GM18861 (cell line): Measurements from ENCODE around the gene GPC6.
"Not testable (repeated sequence)": the region's sequence is repeated elsewhere in the genome, so short reads cannot be mapped to it uniquely, and the experiment has no call there.

ENCODE experiments used
- ATAC-seq: cut with Tn5 transposase; IDR thresholded peaks from one replicate; pipeline ENCODE4 v1.9.1; 2021; ENCODE audit not compliant: unreplicated experiment

GPC6 gene

DNA sequence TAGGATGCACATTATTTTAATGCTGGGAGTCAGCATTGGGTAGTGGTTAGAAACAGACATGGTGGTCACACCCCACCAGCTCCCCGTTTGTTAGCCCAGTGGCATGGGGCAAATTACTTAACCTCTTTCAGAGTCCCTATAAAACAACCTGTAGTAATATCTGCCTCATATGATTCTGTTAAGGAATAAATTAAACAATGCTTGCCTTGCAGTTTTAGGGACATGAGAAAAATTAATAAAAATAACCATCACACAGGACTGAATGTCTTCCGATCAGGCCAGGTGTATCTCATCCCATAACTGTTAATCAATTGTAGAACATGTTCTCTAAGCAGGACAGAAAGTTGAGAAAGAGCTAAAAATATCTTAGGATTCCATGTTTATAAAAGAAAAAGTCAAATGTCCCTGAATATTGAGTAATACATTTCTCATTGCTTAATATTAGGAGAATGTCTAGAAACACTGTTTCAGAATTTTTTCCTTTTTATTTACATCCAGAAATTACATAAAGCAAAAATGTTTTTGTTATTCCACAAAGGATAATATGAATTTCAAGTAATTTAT lies 196.5 kb downstream of the GPC6 start:
- no peak for ATAC-seq

DNA sequence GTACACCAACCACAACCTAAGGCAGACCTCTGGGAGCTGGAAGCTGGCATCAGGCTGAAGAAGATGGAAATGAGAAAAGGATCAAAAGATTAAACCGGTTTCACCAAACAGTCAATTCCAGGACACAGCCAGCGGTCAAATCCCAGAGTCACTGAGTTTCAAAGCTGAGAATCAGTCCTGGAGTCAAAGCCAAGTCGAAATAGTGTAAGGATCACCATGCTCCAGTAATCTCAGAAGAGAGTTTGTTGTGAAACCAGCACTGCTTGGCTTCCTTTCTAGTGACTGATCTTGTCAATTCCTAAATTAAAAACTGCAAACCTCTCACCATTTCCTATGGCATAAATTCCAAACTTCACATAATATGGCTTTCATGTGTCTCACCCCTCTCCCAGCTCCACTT lies 198.8 kb downstream of the GPC6 start:
- ATAC-seq, result no peak

DNA sequence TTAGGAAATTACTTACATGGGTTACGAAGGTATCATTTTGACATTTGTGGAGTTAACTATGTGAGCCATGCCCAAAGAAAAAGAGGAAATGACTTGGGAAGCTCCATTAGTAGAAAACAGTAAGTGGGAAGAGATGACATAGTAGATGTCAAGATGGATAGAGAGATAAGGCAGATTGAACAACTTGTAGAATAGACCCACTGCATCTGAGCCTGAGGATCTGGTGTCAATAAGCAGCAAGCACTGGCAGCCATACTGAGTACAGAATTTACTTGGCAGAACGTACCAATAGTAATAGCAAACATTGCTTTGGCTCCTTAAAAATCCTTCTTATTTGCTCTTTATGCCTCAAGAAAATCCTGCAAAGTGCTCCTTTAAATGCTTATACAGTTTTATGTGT lies 203.8 kb downstream of the GPC6 start:
- ATAC-seq, result no peak

DNA sequence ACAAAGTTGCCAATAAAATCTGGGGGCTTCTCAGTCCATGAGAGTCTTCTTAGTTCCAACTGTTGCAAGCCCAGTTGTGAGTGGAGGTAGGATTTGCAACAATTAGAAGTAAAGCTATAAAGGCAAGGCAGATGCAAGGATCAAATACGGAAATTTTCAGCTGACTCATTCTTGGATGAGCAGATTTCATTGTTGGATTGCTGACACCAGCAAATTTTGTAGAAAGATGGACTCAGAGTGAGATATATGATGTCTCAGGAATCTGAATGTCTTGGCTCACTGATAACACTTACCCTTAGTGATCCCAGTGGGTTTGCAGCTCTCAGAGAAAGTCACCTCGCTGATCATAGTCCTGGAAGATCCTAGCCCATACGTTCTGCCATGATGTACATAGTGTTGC lies 209.0 kb downstream of the GPC6 start:
- ATAC-seq, result no peak

DNA sequence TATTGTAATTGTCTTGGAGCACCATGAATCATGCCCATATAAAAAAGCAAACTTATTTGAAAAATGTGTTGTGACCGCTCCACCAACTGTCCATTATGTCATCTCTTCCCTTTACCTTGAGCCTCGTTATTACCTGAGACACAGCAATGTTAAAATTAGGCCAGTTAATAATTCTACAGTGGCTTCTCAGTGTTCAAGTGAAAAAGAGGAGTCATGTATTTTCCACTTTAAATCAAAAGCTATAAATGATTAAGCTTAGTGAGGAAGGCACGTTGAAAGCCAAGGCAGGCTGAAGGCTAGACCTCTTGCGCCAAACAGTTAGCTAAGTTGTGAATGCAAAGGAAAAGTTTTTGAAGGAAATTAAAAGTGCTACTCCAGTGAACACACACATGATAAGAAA lies 210.5 kb downstream of the GPC6 start:
- ATAC-seq, result no peak

DNA sequence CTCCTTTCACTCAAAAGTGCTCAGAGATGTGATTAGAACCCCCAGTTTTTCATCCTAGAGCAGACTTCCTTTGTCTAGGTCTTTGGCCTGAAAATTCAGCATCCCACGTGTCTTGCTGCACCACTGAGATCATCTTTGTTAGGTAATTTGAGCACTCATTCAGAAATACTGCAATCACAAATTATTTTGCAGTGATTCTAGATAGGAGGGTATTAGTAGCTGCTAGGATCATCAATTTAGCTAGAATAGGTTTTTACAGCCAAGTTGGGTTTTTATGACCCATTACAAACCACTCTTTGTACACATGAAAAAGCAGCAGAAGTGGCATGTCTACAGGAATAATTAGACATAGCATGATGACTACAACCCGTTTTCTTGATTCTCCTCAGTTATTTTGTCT lies 219.6 kb downstream of the GPC6 start:
- ATAC-seq, result no peak

DNA sequence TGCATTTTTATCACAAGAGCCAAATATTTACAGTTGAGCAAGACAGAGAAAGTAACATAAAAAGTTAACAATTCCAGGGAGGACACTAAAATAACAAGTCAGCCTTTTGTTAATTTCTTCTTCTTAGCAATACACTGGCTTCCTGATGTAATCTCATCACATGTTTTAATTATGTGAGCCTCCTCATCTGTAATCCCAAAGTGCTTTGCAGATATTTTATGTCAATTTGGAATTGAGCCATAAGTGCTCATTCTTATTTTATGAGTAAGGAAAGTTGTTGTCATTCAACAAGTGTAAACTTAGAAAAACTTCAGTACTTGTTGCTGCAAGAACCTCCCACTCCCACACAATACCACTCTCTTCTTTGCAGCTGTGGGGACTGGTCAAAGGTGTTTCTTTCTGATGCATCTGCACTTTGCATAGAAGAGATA lies 223.6 kb downstream of the GPC6 start:
- ATAC-seq, result no peak

DNA sequence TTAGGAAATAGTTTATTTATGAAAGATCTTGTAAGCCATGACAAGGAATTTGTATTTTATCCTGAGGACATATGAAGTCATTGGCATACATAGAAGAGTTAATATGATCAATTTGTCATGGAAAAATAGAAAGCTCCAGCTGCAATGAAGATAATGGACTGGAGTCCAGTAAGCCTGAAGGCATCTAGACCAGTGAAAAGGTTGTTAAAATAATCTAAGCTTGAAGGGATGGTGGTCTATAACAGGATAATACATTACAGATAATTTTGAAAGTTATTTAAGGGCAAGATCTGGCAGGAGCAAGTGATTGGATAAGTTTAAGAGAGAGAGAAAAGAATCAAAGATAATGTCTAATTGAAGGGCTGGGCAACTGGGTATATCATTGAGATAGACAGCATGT lies 224.2 kb downstream of the GPC6 start:
- no peak for ATAC-seq

DNA sequence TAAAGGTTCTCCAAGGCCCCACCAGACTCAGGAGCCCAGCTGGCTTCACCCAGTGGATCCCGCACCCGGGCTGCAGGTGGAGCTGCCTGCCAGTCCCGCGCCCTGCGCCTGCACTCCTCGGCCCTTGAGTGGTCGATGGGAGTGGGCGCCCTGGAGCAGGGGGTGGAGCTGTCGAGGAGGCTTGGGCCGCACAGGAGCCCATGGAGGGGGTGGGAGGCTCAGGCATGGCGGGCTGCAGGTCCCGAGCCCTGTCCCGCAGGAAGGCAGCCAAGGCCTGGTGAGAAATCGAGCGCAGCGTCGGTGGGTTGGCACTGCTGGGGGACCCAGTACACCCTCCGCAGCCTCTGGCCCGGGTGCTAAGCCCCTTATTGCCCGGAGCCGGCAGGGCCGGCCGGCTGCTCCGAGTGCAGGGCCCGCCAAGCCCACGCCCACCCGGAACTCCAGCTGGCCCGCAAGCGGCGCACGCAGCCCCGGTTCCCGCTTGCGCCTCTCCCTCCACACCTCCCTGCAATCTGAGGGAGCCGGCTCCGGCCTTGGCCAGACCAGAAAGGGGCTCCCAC lies 228.1 kb downstream of the GPC6 start:
- not testable (repeated sequence) for ATAC-seq

DNA sequence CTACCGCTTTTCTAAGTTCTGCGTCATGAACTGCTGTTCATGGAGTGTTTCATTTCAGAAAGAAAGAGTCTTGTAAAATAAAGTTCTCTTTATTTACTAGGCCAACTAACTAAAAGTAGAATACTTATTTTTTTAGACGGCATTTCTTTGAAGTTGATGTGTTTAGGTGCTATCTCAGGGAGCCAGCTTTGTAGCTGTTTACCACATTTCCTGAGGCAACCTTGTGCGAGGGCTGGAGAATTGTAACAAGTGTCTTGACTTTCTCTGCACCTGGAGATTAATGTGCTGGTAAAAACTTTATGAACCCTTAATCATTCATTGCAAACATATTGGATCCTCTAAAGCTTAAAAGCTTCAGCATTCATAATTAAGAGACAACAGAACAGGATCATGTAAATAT lies 229.3 kb downstream of the GPC6 start:
- no peak for ATAC-seq

DNA sequence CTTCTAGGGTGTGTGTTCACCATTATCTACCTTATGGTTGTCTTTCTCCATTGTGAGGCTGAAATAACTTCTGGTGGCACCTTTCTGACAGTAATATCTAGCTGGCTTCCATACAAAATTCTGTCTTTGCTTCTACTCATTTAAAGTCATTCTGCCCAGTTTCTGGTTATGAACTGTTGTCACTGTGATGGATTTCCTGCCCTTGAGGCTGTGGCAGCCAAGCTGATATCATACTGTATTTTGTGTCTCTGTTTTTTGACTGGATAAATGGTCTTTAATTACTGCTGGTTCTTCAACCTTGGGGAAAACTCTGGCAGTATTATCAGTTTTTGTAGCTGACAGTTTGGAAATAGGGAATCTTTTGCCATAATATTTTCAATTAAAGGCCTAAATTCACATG lies 233.4 kb downstream of the GPC6 start:
- ATAC-seq, result no peak

DNA sequence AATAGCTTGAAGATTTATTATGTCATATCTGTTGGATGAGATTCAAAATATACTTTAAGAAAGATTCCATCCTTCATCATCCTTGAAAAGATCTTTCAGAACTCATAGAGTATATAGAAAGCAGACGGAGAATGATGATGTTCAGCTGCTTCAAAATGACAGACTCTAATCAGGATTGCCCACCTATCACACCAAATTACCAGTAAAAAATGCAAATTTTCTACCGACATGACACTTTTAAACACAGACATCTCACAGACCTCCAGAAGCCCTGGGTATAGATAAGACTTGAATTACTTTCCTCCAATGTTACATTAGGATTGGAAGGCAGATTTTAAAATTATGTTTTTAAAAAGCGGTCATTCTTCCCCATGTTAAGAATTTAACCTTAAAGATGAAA lies 235.5 kb downstream of the GPC6 start:
- ATAC-seq, result no peak

DNA sequence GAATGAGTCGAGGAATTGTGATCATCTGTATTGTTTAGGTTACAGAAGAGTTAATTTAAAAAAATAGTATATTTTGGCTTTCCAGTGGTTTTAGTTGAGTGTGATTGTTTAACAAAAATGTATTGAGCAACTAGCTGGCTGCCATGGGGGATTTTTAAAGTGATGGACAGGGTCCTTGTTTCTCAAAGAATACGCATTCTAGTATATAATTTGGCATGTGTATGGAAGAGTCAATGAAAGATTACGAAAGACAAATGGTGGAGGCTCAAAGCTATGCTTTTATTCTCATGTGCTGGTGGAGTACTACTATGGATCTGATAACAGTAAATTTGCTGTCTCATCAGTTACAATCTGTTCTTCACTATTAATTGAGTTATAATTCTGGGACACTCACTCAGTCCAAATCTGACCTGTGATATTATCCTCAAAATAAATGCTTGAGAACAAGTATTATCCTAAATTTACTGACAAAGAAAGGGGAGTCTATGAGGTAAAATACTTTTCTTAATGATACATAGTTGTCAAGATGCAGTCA lies 240.0 kb downstream of the GPC6 start:
- ATAC-seq, result no peak

DNA sequence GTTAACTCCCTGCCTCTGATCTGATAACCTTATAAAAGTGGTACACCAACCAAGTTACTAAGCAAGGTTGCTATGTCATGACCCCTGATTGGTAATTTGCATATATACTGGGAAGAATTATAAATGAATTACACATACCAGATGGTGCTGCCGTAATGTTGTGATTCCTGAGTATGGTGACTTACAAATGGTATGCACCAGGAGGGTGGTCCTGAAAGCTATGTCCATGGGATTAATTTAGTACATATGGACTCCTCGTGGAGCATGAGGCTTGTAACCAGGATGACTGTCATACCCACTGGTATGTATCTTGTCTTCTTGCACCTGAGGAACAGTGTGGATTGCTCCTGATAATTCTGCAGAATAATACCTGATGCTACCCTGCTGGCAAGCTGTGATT lies 240.6 kb downstream of the GPC6 start:
- ATAC-seq, result no peak

DNA sequence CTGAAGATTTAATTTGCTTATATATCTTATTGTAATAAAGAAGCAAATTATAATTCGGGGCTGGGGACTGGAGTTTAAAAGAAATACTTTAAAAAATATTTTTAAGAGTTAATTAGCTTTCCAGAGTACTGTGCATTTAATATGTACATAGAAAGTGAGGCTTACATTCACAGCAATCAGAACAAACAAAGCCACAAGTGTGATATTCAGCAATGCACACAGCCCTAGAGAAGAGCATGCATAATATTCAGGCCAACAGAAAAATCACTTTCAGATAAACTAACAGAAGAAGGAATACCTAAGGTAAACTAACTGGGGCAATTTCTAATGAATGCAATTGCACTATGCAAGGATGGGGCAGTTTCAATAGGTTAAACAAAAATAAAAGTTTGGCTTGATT lies 241.8 kb downstream of the GPC6 start:
- ATAC-seq, result no peak

DNA sequence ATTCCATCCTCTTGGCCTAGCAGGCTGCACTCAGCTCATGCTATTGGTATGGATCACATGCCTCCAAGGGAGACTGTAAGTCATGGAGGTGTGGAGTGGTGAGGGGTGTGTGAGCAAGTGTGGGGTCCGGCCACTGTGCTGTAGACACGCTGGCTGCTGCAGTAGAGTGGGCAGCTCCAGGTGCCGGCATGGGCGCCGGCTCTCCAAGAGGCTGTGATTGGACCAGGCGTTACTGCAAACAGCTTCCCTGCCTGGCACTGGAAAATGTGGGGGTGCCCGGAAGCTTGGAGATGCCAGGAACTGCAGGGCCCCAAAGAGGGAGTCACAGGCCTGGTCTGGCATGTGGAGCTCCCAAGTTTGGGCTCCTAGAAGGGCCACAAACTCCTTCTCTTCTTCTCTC lies 245.7 kb downstream of the GPC6 start:
- no peak for ATAC-seq

DNA sequence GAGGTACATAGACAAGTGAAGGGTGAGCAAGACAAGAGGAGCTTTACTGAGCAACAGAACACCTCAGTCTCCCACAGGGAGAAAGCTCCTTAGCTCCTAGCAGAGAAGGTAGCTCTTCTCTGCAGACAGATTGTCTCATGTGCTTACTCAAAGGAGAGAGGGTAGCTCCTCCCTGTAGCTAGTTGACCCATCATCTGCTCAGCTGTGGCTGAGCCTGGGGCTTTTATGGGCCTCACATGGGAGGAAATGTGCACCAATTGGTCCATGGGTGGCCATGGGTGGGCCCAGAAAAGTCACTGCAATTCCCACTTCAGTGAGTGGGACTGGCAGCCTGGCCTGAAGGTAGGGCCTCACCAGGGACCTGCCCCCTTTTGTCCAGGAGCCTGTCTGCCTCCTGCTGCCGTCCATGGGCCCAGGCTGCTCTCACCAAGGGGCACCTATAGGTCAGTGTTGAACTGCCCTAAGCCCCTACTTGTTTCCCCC lies 246.2 kb downstream of the GPC6 start:
- no peak for ATAC-seq

DNA sequence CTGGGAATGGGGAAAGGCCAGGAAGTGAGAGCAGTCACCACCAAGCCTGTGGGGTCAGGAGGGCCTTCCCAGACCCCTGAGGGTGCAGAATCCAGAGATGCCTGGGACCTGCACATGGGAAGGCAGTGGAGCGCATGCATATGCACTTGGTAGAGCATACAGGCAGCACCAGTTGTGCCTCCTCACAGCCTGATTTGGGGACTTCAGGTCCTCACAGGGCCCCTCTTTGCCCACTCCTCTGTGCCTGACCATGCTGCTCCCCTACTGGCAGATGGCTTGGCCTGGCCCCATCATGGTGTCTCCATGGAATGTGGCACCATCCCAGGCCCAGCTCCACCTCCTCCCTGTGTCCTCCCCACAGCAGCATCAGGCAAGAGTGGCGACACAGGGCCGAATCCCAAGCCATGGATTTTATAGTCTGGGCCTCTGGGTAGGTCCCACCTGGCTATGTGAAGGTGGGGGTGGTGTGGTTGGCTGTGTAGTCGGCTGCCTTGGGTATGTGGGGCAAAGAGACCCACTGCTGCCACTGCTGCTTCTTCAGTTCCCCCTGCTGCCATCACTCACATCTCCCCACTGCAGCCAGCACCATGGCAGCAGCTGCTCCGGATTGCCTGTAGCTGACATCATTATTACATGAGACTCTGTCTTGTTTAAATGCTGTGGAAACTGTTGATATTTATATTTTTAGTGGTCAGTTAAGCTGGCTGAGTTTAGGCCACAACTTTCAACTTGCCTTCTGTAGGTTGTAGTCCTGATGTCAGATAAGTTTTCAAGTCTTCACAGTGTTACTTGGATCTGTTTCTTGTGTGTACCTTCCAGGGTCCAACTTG lies 247.0 kb downstream of the GPC6 start:
- ATAC-seq, result no peak

DNA sequence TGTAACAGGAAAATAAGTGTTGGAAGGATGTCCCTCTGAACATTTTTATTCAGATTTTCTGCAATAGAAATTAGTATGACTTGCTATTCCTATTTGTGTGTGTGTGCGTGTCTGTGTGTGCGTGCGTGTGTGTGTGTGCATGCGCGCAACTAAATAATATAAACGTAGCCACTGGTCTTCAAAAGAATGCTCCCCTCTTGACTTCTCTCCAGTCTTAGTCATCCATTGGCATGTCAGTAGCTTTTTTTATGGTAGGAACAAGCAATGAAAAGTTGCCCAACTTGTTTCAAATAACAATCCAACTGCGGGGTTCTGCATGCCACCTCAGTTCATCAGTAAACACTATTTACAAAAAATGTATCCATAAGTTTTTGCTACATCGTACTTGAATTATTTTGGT lies 249.6 kb downstream of the GPC6 start:
- ATAC-seq, result no peak

DNA sequence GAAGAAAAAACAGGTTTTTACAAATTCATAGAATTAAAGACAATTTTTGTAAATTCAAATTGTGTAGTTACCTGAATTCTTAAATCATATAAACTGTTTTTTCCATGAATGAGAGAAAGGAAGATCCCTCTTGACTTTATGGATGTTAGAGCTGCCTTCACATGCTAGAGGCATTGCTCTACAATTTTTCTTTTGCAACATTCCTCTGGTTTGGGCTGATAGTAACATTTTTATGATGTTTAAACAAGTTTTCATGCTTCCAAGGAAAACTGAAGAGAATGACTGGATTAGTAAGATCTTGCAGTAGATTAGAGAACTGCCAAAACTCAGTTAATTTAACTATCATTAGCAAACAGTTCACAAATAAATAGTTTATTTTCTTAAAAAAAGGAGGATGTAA lies 250.6 kb downstream of the GPC6 start:
- no peak for ATAC-seq

DNA sequence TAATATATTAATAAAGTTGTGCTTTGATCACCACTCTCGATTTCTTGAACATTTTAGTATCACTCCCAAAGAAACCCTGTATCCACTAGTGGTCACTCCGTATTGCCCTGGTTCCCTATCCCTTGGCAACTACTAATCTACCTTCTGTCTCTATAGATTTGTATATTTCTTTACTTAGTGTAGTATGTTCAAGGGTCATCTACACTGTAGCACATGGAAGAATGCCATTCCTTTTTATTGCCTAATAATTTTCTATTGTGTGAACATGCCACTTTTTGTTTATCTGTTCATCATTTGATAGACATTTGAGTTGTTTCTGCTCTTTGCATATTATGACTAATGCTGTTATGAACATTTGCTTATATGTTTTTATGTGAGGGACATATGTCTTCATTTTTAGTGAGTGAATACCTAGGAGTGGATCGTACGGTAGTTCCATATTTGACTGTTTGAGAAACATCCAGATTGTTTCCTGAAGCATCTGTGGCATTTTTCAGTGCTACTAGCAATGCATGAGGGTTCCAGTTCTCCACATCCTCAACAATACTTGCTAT lies 254.0 kb downstream of the GPC6 start:
- no peak for ATAC-seq

DNA sequence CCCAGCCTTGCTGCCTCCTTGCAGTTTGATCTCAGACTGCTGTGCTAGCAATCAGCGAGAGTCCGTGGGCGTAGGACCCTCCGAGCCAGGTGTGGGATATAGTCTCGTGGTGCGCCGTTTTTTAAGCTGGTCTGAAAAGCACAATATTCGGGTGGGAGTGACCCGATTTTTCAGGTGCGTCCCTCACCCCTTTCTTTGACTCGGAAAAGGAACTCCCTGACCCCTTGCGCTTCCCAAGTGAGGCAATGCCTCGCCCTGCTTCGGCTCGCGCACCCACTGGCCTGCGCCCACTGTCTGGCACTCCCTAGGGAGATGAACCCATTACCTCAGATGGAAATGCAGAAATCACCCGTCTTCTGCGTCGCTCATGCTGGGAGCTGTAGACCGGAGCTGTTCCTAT lies 269.5 kb downstream of the GPC6 start:
- ATAC-seq, result not testable (repeated sequence)
